NCI-H1105 (cell line): Measurements from ENCODE around the gene GPR75.
A peak's percentile ranks its signal among the peaks of the same experiment; 100 is the strongest.

Experiments
- DNase-seq: peaks from one replicate; lab custom pipeline; 2025; lab: John Stamatoyannopoulos, UW

Gene GPR75

GRCh38 chr2:53859206-53860181 is at the start of gene GPR75:
Gene GPR75, minus strand, starts transcription at chr2:53859967. Its CDS starts 5,211 bp downstream, at chr2:53854756.
- peak; percentile 2 for DNase-seq

- DNase-seq = no peak
These were observed 47.8 kb upstream of the GPR75 start for GRCh38 chr2:53907582-53907981.

GRCh38 chr2:53905396-53905795 is 45.6 kb upstream of the GPR75 start:
- no peak for DNase-seq

GRCh38 chr2:53903011-53903410 is 43.2 kb upstream of the GPR75 start:
- no peak for DNase-seq

- DNase-seq = no peak
These were observed 41.4 kb upstream of the GPR75 start for GRCh38 chr2:53901192-53901591.

- DNase-seq = no peak
These were observed 37.1 kb upstream of the GPR75 start for GRCh38 chr2:53896864-53897263.

- DNase-seq = peak; percentile 2
These were observed 26.9 kb upstream of the GPR75 start for GRCh38 chr2:53886406-53887280.

GRCh38 chr2:53884883-53885282 is 25.1 kb upstream of the GPR75 start:
- DNase-seq = no peak

- no peak for DNase-seq
These were observed 22.2 kb upstream of the GPR75 start for GRCh38 chr2:53881986-53882385.

- DNase-seq = no peak
These were observed 21.6 kb upstream of the GPR75 start for GRCh38 chr2:53881360-53881759.

GRCh38 chr2:53880756-53881155 is 21.0 kb upstream of the GPR75 start:
- no peak for DNase-seq

GRCh38 chr2:53877556-53877955 is 17.8 kb upstream of the GPR75 start:
- no peak for DNase-seq

GRCh38 chr2:53877112-53877511 is 17.3 kb upstream of the GPR75 start:
- DNase-seq = no peak

- DNase-seq = no peak
These were observed 14.7 kb upstream of the GPR75 start for GRCh38 chr2:53874401-53874950.

GRCh38 chr2:53867773-53868172 is 8.0 kb upstream of the GPR75 start:
- no peak for DNase-seq

- no peak for DNase-seq
These were observed 7.4 kb upstream of the GPR75 start for GRCh38 chr2:53867169-53867568.

GRCh38 chr2:53865962-53866361 is 6.2 kb upstream of the GPR75 start:
- DNase-seq = no peak

- DNase-seq = no peak
These were observed 5.5 kb upstream of the GPR75 start for GRCh38 chr2:53865264-53865663.

- DNase-seq = no peak
These were observed 3.9 kb upstream of the GPR75 start for GRCh38 chr2:53863538-53864227.

- DNase-seq = no peak
These were observed 2.1 kb upstream of the GPR75 start for GRCh38 chr2:53861824-53862223.

- no peak for DNase-seq
These were observed 3.5 kb downstream of the GPR75 start for GRCh38 chr2:53856272-53856671.

GRCh38 chr2:53854678-53855077 is 5.1 kb downstream of the GPR75 start:
- no peak for DNase-seq
